ENCODE data around the gene ITPR1.

- TF ChIP-seq CTCF (IDR thresholded peaks at IDR 0.05) (no peak), POLR2AphosphoS5 (IDR thresholded peaks at IDR 0.05; ENCODE audit: low read depth, low read length) (no peak), REST (IDR thresholded peaks at IDR 0.05; ENCODE audit: insufficient read depth in 1 of 2, low read depth in 2 of 2, low read length in 1 of 2) (no peak), SIN3A (IDR thresholded peaks at IDR 0.05; ENCODE audit: borderline replicate concordance, insufficient read depth, low read depth, low read length) (no peak), TCF7L2 (IDR thresholded peaks at IDR 0.05; ENCODE audit: low read depth, low read length) (no peak)
Observed at GRCh38 chr3:4474683-4475490, 18.3 kb upstream of the ITPR1 start.

Measured in Panc1 (cell line).